Measurements from ENCODE around the gene CD53.

CD53 gene

DNA sequence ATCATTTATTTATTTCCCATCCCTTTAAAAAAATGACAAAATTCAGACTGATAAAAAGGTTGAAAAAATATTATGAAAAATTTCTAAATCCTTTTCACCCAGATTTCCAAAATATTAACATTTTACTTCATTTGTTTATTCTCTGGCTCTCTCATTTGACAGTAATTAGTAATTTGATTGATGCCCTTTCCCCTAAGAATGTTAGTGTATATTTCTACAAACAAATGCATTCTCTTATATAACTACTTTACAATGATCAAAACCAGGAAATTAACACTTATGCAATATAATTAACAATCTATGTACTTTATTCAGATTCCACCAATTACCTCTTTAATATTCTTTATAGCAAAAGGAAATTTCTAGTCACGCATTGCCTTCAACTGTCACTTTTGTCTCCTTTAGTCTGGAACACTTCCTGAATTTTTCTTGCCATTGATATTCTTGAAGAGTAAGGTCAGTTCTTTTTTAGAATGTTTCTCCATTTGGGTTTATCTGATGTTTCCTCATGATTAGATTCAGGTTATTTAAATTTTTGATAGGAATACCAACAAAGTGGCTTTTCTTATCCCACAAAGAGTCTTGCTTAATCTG, 3.9 kb downstream of the CD53 start:
- no peak for DNase-seq (ENCODE audit: low read depth in 2 of 2)

DNA sequence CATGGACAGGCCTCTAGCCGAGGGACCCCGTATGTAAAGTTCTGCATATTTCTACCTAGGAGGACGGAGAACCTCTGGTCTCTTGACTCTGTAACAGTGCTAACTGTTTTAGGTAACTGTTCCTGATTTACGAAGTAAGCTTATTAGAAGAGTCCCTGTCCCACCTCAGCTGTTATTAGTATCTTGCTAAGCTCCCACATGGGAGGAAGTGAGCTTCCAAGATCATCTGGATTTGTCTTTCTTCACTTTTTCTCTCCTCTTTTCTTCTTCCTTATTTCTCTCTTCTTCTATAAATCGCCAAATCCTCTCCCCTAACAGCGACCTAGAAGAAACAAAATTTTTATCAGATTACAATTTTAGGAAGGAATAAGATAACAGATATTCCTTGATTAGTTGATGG, 4.4 kb downstream of the CD53 start:
- DNase-seq (ENCODE audit: low read depth in 2 of 2) = no peak

DNA sequence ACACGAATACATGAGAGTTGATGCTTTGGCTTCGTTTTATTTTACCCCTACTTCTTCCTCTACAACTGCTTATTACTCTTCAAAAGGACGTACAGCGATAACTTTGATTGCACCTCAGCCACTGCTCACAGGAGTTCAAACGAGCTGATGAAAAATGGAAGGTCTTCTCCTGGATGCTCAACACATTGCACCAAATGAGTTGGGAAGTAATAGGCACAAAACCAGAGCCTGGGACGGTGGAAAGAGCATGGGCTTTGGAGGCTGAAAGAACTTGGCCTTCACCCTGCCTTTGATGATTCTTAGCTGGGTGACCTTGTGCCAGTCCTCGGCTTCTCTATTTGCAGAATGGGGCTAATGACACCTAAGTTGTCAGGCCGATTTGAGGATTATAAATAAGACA, 4.8 kb downstream of the CD53 start:
- no peak for DNase-seq (ENCODE audit: low read depth in 2 of 2)

DNA sequence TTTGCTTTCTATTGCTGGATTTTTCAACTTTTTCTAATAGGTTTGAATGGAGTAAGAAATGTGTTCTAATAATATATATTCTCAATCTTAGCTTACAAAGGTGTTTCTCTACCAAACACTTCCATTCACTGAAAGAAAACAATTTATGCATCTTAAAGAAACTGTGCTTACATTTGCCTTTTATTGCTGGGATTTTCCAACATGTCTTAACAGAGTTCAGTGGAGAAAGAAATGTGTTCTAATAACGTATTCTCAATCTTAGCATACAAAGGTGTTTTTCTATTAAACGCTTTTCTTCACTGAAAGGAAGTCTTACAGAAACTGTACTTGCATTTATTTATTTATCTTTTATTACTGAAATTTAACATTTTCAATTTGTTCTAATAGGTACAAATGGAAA, 5.6 kb downstream of the CD53 start:
- no peak for DNase-seq (ENCODE audit: low read depth in 2 of 2)

DNA sequence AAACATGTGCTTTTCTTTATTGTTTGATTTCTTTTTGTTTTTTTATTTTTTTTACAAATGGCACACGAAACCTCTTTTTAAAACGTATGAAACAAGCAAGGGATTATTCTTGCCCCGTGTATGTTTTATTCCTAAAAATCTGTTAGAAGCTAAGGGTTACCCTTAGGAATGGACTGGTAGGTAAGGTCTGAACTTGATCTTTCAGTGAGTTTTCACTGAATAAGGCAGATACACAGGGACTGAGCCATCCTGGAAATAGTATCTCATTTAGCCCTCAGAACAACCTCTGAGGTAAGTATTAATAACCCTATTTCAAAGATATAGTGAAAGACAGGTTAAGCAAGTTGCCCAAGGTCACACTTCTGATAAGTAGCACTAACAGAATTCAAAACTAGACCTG, 6.0 kb downstream of the CD53 start:
- no peak for DNase-seq (ENCODE audit: low read depth in 2 of 2)

DNA sequence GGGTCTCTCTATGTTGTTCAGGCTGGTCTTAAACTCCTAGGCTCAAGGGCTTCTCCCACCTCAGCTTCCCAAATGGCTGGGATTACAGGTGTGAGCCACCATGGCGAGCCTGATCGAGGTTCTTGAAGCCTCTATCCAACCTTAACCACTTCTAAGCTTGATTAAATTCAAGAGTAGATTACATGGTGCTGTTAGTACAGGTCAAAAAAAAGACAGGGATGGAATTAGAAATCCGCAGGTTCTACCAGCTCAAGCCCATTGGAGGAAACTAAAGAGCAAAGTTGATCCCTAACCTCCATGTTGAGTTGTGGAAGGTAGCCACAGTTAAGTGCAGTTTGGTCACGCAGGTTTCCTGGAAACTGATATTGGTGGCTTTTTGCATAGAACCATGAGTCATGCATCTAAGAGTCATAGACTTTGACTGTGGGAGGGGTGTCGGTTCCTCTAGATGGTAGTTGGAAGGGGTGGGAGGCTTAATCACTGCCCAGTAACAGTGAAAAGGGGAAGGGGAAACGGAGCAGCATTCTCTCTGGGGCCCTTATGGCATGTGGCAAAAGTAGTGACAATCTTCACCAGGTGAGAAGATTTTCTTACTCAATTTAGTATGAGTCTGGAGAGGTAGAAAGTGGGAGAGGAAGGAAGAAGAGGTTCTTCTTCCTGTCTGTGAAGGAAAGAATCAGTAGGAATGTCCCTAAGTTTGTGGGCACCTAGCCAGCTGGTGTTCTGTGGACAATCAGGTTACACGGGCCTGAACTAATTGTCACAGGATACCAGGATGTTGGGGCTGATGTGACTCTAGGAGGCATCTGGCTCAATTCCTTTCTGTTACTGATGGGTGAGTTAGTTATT, 7.0 kb downstream of the CD53 start:
- DNase-seq (ENCODE audit: low read depth in 2 of 2) = peak; percentile 18 to 58

DNA sequence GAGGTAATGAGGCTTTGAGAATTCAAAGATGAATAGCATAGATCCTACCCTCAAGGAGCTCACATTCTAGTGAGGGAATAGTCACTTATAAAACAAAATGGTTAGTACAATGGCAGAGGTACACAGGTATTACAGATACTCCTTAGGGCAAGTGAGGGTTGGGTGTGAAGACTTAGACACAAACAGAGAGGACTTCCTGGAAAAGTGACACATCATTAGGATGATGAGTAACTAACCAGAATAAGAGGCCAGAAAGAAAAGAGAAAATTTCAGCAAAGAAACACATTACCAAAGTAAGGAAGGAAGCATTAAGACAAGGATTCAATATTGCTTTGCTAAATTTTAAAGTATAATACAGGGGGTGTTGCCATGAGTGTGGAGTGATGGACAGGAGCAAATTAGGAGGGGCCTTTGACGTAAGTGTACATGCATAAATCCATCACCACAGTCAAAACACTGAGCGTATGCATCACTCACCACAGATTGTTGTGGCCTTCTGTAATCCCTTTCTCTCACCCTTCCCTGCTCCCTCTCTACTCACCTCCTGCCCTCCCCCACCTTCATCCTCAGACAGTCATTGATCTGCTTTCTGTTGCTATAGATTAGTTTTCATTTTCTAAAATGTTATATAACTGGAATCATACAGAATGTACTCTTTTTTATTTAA, 7.9 kb downstream of the CD53 start:
- peak in 1 of 2 donors; percentile 42 for DNase-seq (ENCODE audit: low read depth in 2 of 2)

DNA sequence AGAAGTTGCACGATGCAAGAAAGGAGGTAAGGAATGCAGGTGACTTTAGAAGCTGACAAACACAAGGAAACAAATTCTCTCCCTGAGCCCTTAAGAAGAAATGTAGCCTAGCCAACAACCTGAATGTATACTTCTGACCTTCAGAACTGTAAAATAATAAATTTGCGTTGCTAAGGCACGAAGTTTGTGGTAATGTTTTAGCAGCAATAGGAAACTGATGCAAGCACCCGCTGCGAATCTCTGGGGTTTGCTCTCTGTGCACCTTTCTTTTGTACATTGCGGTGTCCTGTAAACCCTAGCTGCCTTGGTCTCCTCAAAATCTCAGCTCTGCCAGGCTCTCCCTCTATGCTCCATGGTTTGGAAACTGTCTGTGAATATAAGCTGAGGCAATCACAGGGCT, 15.1 kb downstream of the CD53 start:
- no peak for DNase-seq (ENCODE audit: low read depth in 2 of 2)

DNA sequence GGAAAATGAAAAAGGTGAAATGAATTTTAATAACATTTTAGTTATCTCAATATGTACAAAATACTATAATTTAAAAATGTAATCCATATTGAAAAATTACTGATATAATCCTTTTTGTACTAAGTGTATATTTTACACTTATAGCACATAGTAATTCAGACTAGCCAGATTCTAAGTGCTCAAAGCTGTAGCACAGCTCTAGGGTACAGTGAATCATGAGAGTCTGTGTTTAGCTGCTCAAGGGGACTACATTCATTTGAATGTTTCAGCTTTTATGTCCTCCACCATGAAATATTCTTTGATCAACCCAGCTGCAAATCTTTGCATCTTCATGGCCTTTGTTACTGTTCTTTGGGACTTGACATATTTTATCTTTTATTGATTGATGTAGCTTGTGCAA, 15.7 kb downstream of the CD53 start:
- DNase-seq (ENCODE audit: low read depth in 2 of 2) = no peak

DNA sequence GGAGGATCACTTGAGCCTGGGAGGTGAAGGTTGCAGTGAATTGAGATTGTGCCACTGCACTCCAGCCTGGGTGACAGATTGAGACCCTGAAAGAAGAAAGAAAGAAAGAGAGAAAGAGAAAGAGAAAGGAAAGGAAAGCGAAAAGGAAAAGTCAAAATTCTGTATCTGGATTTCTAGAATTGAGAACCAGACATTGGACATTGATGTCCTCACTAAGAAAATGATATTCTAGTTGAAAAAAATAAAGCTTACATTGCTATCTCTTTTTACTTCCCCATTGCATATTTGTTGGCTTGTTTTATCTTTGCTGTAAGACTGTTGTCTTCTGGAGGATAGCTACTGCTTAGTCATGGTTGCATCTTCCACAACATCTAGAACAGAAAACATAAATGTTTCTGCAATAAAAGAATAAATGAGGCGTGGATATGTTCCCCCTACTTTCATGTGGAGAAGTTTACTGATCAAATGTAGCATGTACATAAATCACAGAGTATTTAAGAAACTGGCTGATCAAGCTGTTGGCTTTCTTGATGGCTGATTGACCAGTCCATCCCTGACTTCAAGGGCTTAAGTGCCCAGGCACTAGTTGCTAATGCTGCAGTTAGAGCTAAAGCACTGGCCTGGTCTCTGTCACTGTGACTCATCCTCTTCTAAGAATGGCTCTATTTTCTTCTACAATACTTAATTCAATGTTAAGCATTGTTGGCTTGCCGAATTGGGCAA, 17.7 kb downstream of the CD53 start:
- DNase-seq (ENCODE audit: low read depth in 2 of 2) = no peak

DNA sequence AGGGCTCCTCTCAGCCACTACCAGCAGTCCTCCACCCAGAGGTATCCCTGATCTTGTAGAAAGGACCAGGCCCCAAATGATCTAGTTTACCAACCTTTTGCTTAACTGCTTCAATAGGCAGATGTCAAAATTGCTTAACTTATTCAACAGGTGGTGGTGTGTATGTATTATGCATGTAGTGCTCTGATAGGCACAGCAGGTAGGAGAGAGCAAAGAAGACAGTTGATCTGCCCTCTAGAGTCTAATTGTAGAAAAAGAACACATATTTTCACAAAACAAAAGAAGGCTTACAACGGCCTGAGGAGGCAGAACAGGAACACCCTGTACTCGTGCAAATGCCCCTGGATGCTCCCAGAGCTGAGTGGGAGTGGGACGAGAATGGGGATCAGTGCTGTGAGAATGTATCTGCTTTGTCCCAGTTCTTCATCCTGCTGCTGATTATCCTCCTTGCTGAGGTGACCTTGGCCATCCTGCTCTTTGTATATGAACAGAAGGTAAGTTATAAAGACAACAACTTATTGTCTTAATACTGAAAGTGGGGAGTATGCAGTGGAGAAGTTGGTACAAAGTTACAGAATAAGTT, 21.1 kb downstream of the CD53 start:
- DNase-seq (ENCODE audit: low read depth in 2 of 2) = no peak

DNA sequence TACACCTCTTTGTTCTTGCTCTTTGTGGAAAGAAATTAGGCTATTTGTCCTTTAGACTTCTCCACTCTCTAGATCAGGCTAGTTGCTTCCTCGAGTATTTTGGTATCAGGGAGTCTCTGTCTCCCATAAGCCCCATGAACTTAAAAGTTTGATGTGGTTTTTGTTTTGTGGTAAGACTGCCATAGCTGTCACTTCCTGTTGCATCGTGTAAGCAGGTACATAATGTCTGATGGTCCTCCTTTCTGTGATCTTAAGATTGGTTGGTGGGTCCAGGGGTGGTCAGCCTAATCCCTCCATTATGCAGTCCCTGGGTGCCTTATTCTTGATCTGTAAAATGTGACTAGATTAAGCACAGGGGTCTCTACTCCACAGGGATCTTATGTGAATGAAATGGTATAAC, 23.1 kb downstream of the CD53 start:
- no peak for DNase-seq (ENCODE audit: low read depth in 2 of 2)

DNA sequence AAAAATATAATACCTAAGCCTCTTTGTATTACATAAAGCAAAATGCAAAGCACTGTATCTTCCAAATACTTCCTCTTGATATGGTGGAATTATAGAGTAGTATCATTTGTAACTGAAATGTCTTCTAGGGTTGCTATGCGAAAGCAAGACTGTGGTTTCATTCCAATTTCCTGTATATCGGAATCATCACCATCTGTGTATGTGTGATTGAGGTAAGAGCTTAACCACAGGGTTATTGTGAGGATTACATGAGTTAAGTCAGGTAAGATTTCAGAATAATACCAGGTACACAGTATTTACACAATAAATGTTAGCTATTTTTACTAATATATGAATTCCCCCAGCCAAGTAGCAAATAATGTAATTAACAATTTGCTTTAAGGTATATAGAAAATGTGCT, 24.7 kb downstream of the CD53 start:
- no peak for DNase-seq (ENCODE audit: low read depth in 2 of 2)

DNA sequence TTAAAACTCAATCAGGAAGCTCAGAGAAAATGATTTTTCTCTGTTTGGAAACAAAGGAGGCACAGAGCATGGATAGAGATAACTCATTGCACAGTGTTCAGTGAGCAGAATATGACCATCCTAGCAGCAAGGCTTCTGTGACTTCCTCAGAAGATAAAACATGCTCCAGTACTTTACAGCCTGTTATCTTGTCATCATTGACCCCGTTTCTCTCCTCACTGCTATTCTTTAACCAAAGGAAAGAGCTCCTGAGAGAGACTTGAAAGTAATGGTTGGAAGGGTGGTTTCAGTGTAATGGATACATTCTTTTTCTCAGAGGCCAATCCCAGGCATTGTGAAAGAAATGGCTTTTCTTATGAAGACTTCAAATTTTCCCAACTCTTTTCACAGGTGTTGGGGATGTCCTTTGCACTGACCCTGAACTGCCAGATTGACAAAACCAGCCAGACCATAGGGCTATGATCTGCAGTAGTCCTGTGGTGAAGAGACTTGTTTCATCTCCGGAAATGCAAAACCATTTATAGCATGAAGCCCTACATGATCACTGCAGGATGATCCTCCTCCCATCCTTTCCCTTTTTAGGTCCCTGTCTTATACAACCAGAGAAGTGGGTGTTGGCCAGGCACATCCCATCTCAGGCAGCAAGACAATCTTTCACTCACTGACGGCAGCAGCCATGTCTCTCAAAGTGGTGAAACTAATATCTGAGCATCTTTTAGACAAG, 25.9 kb downstream of the CD53 start:
- no peak for DNase-seq (ENCODE audit: low read depth in 2 of 2)

DNA sequence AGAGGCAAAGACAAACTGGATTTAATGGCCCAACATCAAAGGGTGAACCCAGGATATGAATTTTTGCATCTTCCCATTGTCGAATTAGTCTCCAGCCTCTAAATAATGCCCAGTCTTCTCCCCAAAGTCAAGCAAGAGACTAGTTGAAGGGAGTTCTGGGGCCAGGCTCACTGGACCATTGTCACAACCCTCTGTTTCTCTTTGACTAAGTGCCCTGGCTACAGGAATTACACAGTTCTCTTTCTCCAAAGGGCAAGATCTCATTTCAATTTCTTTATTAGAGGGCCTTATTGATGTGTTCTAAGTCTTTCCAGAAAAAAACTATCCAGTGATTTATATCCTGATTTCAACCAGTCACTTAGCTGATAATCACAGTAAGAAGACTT, 26.5 kb downstream of the CD53 start:
- DNase-seq (ENCODE audit: low read depth in 2 of 2) = no peak

DNA sequence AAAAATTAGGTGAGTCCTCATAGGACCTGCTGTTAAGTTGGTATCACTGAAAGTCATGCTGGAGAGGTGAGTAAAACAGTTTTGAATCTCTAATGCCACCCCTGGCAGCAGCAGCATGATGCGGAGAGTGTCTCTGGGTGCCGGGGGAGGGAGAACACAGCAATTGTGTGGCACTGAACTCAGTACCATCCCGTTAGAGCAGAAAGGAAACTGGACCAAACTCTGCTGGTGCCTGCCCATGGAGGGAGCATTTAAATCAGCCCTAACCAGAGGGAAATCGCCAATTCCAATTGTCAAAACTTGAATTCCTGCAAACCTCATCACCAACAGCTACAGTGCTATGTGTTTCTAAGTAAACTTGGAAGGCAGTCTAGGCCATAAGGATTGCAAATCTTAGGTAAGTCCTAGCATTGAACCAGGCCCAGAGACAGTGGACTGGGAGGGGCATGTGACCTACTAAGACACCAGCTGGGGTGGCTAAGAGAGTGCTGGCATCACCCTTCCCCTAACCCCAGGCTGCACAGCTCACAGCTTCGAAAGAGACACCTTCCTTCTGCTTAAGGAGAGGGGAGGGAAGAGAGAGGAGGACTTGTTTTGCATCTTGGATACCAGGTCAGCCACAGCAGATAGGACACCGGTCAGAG, 30.0 kb downstream of the CD53 start:
- no peak for DNase-seq (ENCODE audit: low read depth in 2 of 2)

DNA sequence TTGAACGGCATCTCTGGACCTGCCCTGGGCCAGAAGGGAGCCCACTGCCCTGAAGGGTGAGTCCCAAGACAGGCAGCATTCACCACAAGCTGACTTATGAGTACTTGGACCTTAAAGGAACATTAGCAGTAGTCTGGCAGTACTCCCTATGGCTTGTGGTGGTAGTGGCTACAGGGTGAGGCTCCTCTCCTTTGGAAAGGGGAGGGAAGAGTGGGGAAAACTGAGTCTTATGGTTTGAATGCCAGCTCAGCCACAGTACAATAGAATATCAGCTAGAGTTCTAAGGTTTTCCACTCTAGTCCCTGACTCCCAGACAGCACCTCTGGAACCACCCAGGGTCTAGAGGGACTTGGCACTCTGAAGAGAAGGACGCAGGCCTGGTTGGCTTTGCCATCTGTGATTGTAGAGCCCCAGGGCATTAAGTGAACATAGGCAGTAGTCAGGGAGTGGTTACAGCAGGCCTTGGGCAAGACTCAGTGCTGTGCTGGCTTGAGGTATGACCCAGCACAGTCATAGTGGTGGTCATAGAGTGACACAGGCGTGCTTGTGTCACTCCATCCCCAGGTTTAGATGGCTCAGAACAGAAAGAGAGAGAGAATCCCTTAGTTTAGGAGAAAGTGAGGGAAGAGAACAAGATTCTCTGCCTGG, 31.0 kb downstream of the CD53 start:
- no peak for DNase-seq (ENCODE audit: low read depth in 2 of 2)

DNA sequence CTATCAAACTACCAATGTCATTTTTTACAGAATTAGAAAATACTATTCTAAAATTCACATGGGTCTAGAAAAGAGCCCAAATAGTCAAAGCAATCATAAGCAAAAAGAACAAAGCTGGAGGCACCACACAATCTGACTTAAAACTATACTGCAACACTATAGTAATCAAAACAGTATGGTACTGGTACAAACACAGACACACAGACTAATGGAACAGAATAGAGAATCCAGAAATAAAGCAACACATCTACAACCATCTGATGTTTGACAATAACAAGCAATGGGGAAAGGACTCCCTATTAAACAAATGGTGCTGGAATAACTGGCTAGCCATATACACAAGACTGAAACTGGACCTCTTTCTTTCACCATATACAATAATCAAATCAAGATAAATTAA, 39.8 kb downstream of the CD53 start:
- no peak for DNase-seq (ENCODE audit: low read depth in 2 of 2)

DNA sequence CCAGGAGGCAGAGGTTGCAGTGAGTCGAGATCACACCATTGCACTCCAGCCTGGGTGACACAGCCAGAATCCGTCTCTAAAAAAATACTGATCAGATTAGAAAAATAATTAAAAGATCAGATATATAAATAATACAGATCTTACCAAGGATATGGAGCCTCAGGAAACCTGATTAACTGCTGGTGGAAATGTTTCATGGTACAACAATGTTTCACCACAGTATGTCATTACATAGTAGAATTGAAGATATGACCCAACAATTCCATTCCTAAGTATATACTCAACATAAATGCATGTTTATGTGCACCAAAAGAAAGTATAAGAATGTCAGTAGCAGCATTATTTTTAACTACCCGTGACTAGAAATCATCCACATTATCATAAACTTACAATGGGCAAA, 41.7 kb downstream of the CD53 start:
- no peak for DNase-seq (ENCODE audit: low read depth in 2 of 2)

DNA sequence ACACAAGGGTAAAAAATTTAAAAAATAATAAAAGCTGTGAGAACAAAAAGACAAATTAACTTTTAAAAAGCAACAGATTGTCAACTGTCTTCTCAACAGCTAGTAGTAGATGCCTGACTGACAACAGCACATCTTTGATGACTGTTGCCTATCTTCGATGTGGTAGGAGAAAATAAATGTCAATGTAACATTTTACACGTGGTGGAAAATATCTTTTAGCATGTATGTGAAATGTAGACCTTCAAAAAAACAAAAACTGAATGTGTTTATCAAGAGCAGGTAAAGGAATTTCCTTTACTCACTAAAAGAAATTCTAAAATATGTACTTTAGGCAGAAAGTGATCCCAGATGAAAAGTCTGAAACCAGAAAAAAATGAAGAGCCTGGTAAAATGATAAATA, 42.9 kb downstream of the CD53 start:
- DNase-seq (ENCODE audit: low read depth in 2 of 2) = no peak
